ENCODE results near the gene ZRANB3.

DNA sequence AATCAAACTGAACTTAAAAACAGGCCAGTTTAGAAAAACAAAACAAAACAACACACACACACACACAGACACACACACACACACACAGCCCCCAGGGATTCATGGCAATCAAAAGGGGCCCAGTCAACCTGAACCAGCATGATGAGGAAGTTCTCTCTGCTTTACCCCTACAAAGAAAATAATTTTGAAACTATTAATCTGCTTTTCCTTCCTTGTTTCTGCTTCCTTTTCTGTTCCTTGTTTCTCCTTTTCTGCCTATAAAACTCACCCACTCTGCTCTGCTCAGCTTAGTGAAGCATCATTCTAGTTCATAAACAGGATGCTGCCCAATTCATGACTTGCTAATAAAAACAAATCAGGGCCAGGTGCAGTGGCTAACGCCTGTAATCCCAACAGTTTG lies 275.8 kb downstream of the ZRANB3 start:
- TF ChIP-seq, protein P1, sequence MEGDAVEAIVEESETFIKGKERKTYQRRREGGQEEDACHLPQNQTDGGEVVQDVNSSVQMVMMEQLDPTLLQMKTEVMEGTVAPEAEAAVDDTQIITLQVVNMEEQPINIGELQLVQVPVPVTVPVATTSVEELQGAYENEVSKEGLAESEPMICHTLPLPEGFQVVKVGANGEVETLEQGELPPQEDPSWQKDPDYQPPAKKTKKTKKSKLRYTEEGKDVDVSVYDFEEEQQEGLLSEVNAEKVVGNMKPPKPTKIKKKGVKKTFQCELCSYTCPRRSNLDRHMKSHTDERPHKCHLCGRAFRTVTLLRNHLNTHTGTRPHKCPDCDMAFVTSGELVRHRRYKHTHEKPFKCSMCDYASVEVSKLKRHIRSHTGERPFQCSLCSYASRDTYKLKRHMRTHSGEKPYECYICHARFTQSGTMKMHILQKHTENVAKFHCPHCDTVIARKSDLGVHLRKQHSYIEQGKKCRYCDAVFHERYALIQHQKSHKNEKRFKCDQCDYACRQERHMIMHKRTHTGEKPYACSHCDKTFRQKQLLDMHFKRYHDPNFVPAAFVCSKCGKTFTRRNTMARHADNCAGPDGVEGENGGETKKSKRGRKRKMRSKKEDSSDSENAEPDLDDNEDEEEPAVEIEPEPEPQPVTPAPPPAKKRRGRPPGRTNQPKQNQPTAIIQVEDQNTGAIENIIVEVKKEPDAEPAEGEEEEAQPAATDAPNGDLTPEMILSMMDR (conservative IDR thresholded peaks at IDR 0.05 in 1 of 2, IDR thresholded peaks at IDR 0.05 in 1 of 2; ENCODE audit: extremely low read depth in 1 of 2, insufficient read depth in 1 of 2, low read depth in 1 of 2, low read length in 2 of 2): no peak
- no peak for TF ChIP-seq EZH2 (IDR thresholded peaks at IDR 0.05; ENCODE audit: borderline replicate concordance, low read length)
